ENCODE data around the gene GPBP1L1. TPM values are rescaled to one million over a fixed set of nuclear protein-coding genes. Genes with fewer than 3 reads are reported as not detected.

Gene GPBP1L1
- total and polyA plus RNA-seq, 2 of the 13 experiments (the other 11 are each of a cell fraction or from before 2014, with no cell fraction given), result 45.9 to 86.1 TPM

DNA sequence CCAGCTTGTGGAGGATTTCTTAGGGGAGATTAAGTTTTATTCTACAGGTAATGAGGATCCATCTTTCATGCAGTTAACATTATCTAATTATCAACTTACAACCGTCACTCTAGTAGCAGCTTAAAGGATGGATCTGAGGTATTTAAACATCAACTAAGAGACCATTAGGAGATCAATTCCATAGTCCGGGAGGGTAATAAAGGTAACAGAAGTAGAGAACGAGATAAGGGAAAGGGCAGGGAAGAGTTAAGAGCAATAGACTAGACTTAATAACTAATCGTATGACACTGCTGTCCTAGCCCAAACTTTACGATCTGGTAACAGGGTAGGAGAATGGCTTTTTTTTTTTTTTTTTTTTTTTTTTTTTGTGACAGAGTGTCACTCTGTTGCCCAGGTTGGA is 43.0 kb downstream of the GPBP1L1 start:
- TF ChIP-seq SSRP1 (CRISPR knock-in tag; IDR thresholded peaks at IDR 0.05), result no peak
- no peak for TF ChIP-seq ZNF432 (CRISPR knock-in tag; IDR thresholded peaks at IDR 0.05; ENCODE audit: borderline replicate concordance)
- no peak for TF ChIP-seq ZNF33A (CRISPR knock-in tag; IDR thresholded peaks at IDR 0.05; ENCODE audit: borderline replicate concordance)
- no peak for TF ChIP-seq TBL1XR1 (IDR thresholded peaks at IDR 0.05; ENCODE audit: borderline replicate concordance, low read length, partially characterized antibody)
- no peak for TF ChIP-seq CEBPB (IDR thresholded peaks at IDR 0.05; ENCODE audit: borderline replicate concordance, low read depth, low read length)
- TF ChIP-seq, protein P1, sequence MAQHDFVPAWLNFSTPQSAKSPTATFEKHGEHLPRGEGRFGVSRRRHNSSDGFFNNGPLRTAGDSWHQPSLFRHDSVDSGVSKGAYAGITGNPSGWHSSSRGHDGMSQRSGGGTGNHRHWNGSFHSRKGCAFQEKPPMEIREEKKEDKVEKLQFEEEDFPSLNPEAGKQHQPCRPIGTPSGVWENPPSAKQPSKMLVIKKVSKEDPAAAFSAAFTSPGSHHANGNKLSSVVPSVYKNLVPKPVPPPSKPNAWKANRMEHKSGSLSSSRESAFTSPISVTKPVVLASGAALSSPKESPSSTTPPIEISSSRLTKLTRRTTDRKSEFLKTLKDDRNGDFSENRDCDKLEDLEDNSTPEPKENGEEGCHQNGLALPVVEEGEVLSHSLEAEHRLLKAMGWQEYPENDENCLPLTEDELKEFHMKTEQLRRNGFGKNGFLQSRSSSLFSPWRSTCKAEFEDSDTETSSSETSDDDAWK (CRISPR knock-in tag; IDR thresholded peaks at IDR 0.05), result no peak
- TF ChIP-seq, protein P2, sequence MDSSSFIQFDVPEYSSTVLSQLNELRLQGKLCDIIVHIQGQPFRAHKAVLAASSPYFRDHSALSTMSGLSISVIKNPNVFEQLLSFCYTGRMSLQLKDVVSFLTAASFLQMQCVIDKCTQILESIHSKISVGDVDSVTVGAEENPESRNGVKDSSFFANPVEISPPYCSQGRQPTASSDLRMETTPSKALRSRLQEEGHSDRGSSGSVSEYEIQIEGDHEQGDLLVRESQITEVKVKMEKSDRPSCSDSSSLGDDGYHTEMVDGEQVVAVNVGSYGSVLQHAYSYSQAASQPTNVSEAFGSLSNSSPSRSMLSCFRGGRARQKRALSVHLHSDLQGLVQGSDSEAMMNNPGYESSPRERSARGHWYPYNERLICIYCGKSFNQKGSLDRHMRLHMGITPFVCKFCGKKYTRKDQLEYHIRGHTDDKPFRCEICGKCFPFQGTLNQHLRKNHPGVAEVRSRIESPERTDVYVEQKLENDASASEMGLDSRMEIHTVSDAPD (CRISPR knock-in tag; IDR thresholded peaks at IDR 0.05), result no peak
- TF ChIP-seq CBX5 (CRISPR knock-in tag; IDR thresholded peaks at IDR 0.05; ENCODE audit: borderline replicate concordance), result no peak
- TF ChIP-seq, protein P3, sequence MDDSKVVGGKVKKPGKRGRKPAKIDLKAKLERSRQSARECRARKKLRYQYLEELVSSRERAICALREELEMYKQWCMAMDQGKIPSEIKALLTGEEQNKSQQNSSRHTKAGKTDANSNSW (CRISPR knock-in tag; IDR thresholded peaks at IDR 0.05; ENCODE audit: borderline replicate concordance), result no peak
- no peak for TF ChIP-seq SMAD3 (CRISPR knock-in tag; IDR thresholded peaks at IDR 0.05)
- TF ChIP-seq, protein P4, sequence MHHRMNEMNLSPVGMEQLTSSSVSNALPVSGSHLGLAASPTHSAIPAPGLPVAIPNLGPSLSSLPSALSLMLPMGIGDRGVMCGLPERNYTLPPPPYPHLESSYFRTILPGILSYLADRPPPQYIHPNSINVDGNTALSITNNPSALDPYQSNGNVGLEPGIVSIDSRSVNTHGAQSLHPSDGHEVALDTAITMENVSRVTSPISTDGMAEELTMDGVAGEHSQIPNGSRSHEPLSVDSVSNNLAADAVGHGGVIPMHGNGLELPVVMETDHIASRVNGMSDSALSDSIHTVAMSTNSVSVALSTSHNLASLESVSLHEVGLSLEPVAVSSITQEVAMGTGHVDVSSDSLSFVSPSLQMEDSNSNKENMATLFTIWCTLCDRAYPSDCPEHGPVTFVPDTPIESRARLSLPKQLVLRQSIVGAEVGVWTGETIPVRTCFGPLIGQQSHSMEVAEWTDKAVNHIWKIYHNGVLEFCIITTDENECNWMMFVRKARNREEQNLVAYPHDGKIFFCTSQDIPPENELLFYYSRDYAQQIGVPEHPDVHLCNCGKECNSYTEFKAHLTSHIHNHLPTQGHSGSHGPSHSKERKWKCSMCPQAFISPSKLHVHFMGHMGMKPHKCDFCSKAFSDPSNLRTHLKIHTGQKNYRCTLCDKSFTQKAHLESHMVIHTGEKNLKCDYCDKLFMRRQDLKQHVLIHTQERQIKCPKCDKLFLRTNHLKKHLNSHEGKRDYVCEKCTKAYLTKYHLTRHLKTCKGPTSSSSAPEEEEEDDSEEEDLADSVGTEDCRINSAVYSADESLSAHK (CRISPR knock-in tag; IDR thresholded peaks at IDR 0.05; ENCODE audit: borderline replicate concordance), result no peak
- TF ChIP-seq KDM3A (CRISPR knock-in tag; IDR thresholded peaks at IDR 0.05; ENCODE audit: low read depth), result no peak
- no peak for TF ChIP-seq MIXL1 (CRISPR knock-in tag; IDR thresholded peaks at IDR 0.05)
- Histone ChIP-seq H4K20me1 (ENCODE audit: insufficient read depth, low read length) (peaks cover 4% of the 10 kb centered on the region; the same call in 1 of the 2 replicates), H3K9me3 (ENCODE audit: low read length) (no peaks in the 10 kb centered on the region), H2AFZ (ENCODE audit: low read length) (no peak overlapping the region), H3K36me3 (replicated peaks in 1 of 2; ENCODE audit: control insufficient read depth in 1 of 2, insufficient read depth in 2 of 2, low read length in 2 of 2) (peaks cover 17 to 49% of the 10 kb centered on the region in 2 experiments), H3K4me3 (replicated peaks in 1 of 3; ENCODE audit: insufficient read depth in 1 of 3, low read depth in 2 of 3, low read length in 3 of 3) (no peak overlapping the region), H3K79me2 (ENCODE audit: insufficient read depth, low read length) (no peaks in the 10 kb centered on the region), H3K4me1 (ENCODE audit: insufficient read depth, low read length) (peaks cover 34% of the 10 kb centered on the region), H3K9ac (ENCODE audit: insufficient read depth, low read depth, low read length) (no peak overlapping the region), H3K27ac (ENCODE audit: extremely low read length, insufficient read depth, low read length) (no peak overlapping the region), H3K4me2 (ENCODE audit: low read depth, low read length) (no peak overlapping the region), H3K27me3 (ENCODE audit: control insufficient read depth in 1 of 2, insufficient read depth in 2 of 2, low read length in 2 of 2) (no peaks in the 10 kb centered on the region)
- no peak for DNase-seq (ENCODE audit: low spot score)
- FAIRE-seq, result no peak
- in situ Hi-C loops (cut with HindIII; ENCODE audit: extremely low pct_ligation_motif_present, low pct_unique_long_range_greater_than_20kb), result no loop called here
- no TSS peak for BruUV-seq (replicated peaks)
- CTCF ChIA-PET (ENCODE audit: low intra/inter-chr PET ratio, low total read pairs), result no interaction called here
- POLR2A ChIA-PET, result no interaction called here
- 85% methylated on average over 5 of the region's 5 CpGs for WGBS (ENCODE audit: low lambda C conversion rate)
- intact Hi-C loops (cut with micrococcal nuclease; ENCODE audit: unreplicated experiment), result no loop called here
- ATAC-seq, result no peak
